IMR-90 (cell line): ENCODE measurements around the gene NPIPA5. TPM values are rescaled to one million over a fixed set of nuclear protein-coding genes. Genes with fewer than 3 reads are reported as not detected.
"Not testable (repeated sequence)": the region's sequence is repeated elsewhere in the genome, so short reads cannot be mapped to it uniquely, and the experiment has no call there.

ENCODE experiments used
- ATAC-seq: fragments of 200-7000 bp; cut with Tn5 transposase; 2 replicates; pipeline ENCODE4 v1.9.1; 2020; ENCODE audit warnings: low read depth, mild to moderate bottlenecking, moderate library complexity
- BruUV-seq: library from RNA; stranded (reverse); fragments of 400-500 nt; replicated peaks from 2 replicates; lab custom pipeline; 2021; lab: Mats Ljungman, UMichigan
- CTCF ChIA-PET: fragments of 300-600 bp; formaldehyde crosslinking; extraction: SDS; loops from one replicate; lab custom pipeline; 2021; ENCODE audit warnings: antibody characterized with exemption; lab: Yijun Ruan, JAX
- POLR2A ChIA-PET: fragments of 300-600 bp; sonication (Branson Sonifier 250); formaldehyde crosslinking; loops from one replicate; lab custom pipeline; 2022; ENCODE audit warnings: antibody characterized with exemption; ENCODE audit not compliant: unreplicated experiment; lab: Charles Lee
- DNase-seq: peaks from one replicate; pipeline ENCODE4 v3.0.0; 2013
- H2AFZ ChIP-seq: replicated peaks from 2 replicates; pipeline ENCODE3; 2013; ENCODE audit warnings: low read length, mild to moderate bottlenecking; ENCODE audit not compliant: poor library complexity
- H2AK5ac ChIP-seq: 2 replicates; pipeline ENCODE4 v1.6.1; 2013; ENCODE audit warnings: low read depth, low read length, inconsistent platforms
- H2AK9ac ChIP-seq: replicated peaks from 2 replicates; pipeline ENCODE3; 2013; ENCODE audit warnings: mild to moderate bottlenecking, low read depth, low read length, moderate library complexity; ENCODE audit not compliant: poor library complexity
- H2BK120ac ChIP-seq: 2 replicates; pipeline ENCODE4 v1.6.1; 2013; ENCODE audit warnings: low read depth, low read length, inconsistent platforms
- H2BK15ac ChIP-seq: 3 replicates; pipeline ENCODE4 v1.6.1; 2013; ENCODE audit warnings: low read depth, low read length, inconsistent platforms
- H2BK20ac ChIP-seq: 2 replicates; pipeline ENCODE4 v1.6.1; 2013; ENCODE audit warnings: low read depth, mild to moderate bottlenecking, inconsistent platforms, low read length, moderate library complexity
- H2BK5ac ChIP-seq: 2 replicates; pipeline ENCODE4 v1.6.1; 2013; ENCODE audit warnings: mild to moderate bottlenecking, low read depth, low read length, inconsistent platforms; ENCODE audit not compliant: poor library complexity, severe bottlenecking
- H3K14ac ChIP-seq: replicated peaks from 2 replicates; pipeline ENCODE4 v1.6.1; 2013; ENCODE audit warnings: low read depth, low read length, inconsistent platforms
- H3K18ac ChIP-seq: 2 replicates; pipeline ENCODE4 v1.6.1; 2013; ENCODE audit warnings: low read depth, low read length, control low read depth
- H3K23ac ChIP-seq: 2 replicates; pipeline ENCODE4 v1.6.1; 2013; ENCODE audit warnings: low read depth, low read length, inconsistent platforms
- H3K27ac ChIP-seq: 2 replicates; pipeline ENCODE4 v1.5.1; 2013; ENCODE audit warnings: mild to moderate bottlenecking, control low read depth, low read length; ENCODE audit not compliant: insufficient read depth
- H3K27me3 ChIP-seq: 2 replicates; pipeline ENCODE4 v1.6.1; 2013; ENCODE audit warnings: low read length; ENCODE audit not compliant: control insufficient read depth, insufficient read depth
- H3K36me3 ChIP-seq: 2 replicates; pipeline ENCODE4 v1.6.1; 2013; ENCODE audit warnings: low read length, mixed read lengths; ENCODE audit not compliant: control insufficient read depth, insufficient read depth
- H3K4ac ChIP-seq: 2 replicates; pipeline ENCODE4 v1.6.1; 2013; ENCODE audit warnings: low read depth, low read length, inconsistent platforms
- H3K4me1 ChIP-seq: 2 replicates; pipeline ENCODE4 v1.6.1; 2013; ENCODE audit warnings: low read length, mixed read lengths; ENCODE audit not compliant: control insufficient read depth, insufficient read depth
- H3K4me2 ChIP-seq: 2 replicates; pipeline ENCODE4 v1.6.1; 2013; ENCODE audit warnings: low read depth, mild to moderate bottlenecking, control low read depth, low read length, moderate library complexity
- H3K4me3 ChIP-seq: 2 replicates; pipeline ENCODE4 v1.5.1; 2013; ENCODE audit warnings: low read depth, mild to moderate bottlenecking, control low read depth, low read length, moderate library complexity; ENCODE audit not compliant: insufficient read depth
- H3K56ac ChIP-seq: 2 replicates; pipeline ENCODE4 v1.6.1; 2013; ENCODE audit warnings: low read length, inconsistent platforms; ENCODE audit not compliant: insufficient read depth; ENCODE audit errors: extremely low read depth
- H3K79me1 ChIP-seq, 2 experiments: 2 replicates each; pipeline ENCODE4 v1.6.1; 2013; ENCODE audit warnings: low read length in 2 of 2, inconsistent platforms in 1 of 2, low read depth in 1 of 2
- H3K9ac ChIP-seq: 2 replicates; pipeline ENCODE4 v1.6.1; 2013; ENCODE audit warnings: low read depth, low read length, control low read depth
- H3K9me1 ChIP-seq: 2 replicates; pipeline ENCODE4 v1.6.1; 2013; ENCODE audit warnings: low read length, inconsistent platforms; ENCODE audit not compliant: insufficient read depth
- H3K9me3 ChIP-seq: 2 replicates; pipeline ENCODE4 v1.6.1; 2013; ENCODE audit warnings: low read length; ENCODE audit not compliant: control insufficient read depth, insufficient read depth
- H4K20me1 ChIP-seq: 2 replicates; pipeline ENCODE4 v1.6.1; 2013; ENCODE audit warnings: low read length, inconsistent platforms; ENCODE audit not compliant: insufficient read depth
- H4K5ac ChIP-seq: 2 replicates; pipeline ENCODE4 v1.6.1; 2013; ENCODE audit warnings: mild to moderate bottlenecking, low read depth, low read length, control low read depth
- H4K8ac ChIP-seq, 2 experiments: 2 replicates each; pipeline ENCODE4 v1.6.1; 2013; ENCODE audit warnings: low read depth in 2 of 2, low read length in 2 of 2, control low read depth in 1 of 2, inconsistent platforms in 1 of 2
- H4K91ac ChIP-seq: 2 replicates; pipeline ENCODE4 v1.6.1; 2013; ENCODE audit warnings: low read depth, low read length, inconsistent platforms; ENCODE audit not compliant: insufficient read depth
- WGBS, 2 experiments: methylation state at CpG; one replicate each; pipeline versions ENCODE4 v1.1.5 to v1.1.7; 2013; ENCODE audit warnings: missing lambda C conversion rate in 2 of 2; ENCODE audit not compliant: insufficient read length in 1 of 2; ENCODE audit errors: extremely low coverage in 2 of 2; 5-methylcytosine and 5-hydroxymethylcytosine counted together
- dilution Hi-C: fragments of 300-500 bp; cut with HindIII; formaldehyde crosslinking; loops from one replicate; pipeline ENCODE4 v1.14.3; 2018; ENCODE audit warnings: low sequenced_read_pairs; ENCODE audit not compliant: unreplicated experiment
- in situ Hi-C: fragments of 300-500 bp; cut with MboI; formaldehyde crosslinking; loops from 3 replicates; pipeline ENCODE4 v1.14.3; 2019; ENCODE audit warnings: low sequenced_read_pairs, inconsistent platforms, mixed read lengths
- intact Hi-C: fragments of 100-400 bp; cut with micrococcal nuclease; formaldehyde crosslinking; loops from 2 replicates; pipeline ENCODE4 v1.10.0; 2022
- polyA plus RNA-seq, 3 experiments: library from polyadenylated mRNA; depleted of rRNA; stranded (reverse); fragments of >200 nt; gene quantifications; 2 replicates each; pipeline ENCODE4 v1.2.3, GENCODE V29; 2012; ENCODE audit warnings: low replicate concordance in 1 of 3
- total RNA-seq: library from RNA; depleted of rRNA; stranded (reverse); fragments of >200 nt; gene quantifications from 2 replicates; pipeline ENCODE4 v1.2.3, GENCODE V29; 2012

Gene NPIPA5
- total and polyA plus RNA-seq, 2 of the 4 experiments (the other 2 are of a cell fraction): 1.3 TPM; not detected in 1

DNA sequence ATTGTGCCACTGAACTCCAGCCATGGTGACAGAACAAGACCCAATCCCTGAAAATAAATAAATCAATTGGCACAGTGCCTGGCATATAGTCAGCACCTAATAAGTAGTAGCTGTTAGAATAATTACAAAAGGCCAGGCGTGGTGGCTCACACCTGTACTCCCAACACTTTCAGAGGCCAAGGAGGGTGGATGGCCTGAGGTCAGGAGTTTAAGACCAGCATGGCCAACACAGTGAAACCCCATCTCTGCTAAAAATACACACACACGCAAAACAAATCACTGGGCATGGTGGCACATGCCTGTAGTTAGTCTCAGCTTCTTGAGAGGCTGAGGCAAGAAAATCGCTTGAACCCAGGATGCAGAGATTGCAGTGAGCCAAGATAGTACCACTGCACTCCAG is 25.2 kb downstream of the NPIPA5 start:
- H2BK5ac ChIP-seq, H2AFZ ChIP-seq, H3K18ac ChIP-seq, H3K36me3 ChIP-seq, H2BK120ac ChIP-seq, H4K5ac ChIP-seq, intact Hi-C loops, BruUV-seq, H2BK15ac ChIP-seq, CTCF ChIA-PET, H2AK5ac ChIP-seq, DNase-seq, H2BK20ac ChIP-seq, in situ Hi-C loops, H2AK9ac ChIP-seq, POLR2A ChIA-PET, dilution Hi-C loops, H3K4me1 ChIP-seq, H3K27ac ChIP-seq, H3K14ac ChIP-seq, H3K4me3 ChIP-seq, H4K8ac ChIP-seq, H3K56ac ChIP-seq, H3K27me3 ChIP-seq, H3K23ac ChIP-seq, H4K20me1 ChIP-seq, H3K79me1 ChIP-seq, H4K91ac ChIP-seq, H3K9me3 ChIP-seq, H3K4me2 ChIP-seq, H3K9me1 ChIP-seq, H3K4ac ChIP-seq, H3K9ac ChIP-seq, ATAC-seq: not testable (repeated sequence)
- no CpG with 5 or more reads among the region's 3 CpGs for WGBS, 2 experiments

DNA sequence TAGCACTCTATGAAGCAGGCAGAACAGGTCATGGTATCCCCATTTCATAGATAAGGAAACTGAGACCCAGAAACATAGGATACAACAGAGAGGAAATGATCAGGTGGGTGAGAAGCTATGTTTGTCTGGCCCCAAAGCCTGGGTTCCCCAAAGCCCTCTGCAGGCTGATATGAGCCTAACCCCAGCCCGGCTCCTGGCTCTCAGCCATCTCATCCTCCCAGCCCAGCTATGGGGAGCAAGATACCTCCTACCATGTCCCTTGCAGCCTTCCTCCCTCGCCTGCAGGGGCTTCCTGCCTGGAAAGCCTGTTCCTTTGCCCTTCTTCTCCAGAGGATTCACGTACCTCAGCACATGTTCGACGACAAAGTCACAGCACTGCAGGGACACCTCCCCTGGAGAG is 26.3 kb downstream of the NPIPA5 start:
- H2BK120ac ChIP-seq, H4K20me1 ChIP-seq, H4K8ac ChIP-seq, H2AFZ ChIP-seq, H3K14ac ChIP-seq, H2BK5ac ChIP-seq, H3K4me3 ChIP-seq, H2AK9ac ChIP-seq, H3K4me1 ChIP-seq, H3K4ac ChIP-seq, BruUV-seq, H3K9me3 ChIP-seq, H2BK20ac ChIP-seq, H3K18ac ChIP-seq, H3K79me1 ChIP-seq, in situ Hi-C loops, intact Hi-C loops, H2BK15ac ChIP-seq, H3K9me1 ChIP-seq, H4K5ac ChIP-seq, H3K56ac ChIP-seq, H3K9ac ChIP-seq, POLR2A ChIA-PET, H4K91ac ChIP-seq, H3K27ac ChIP-seq, H3K4me2 ChIP-seq, H3K36me3 ChIP-seq, H2AK5ac ChIP-seq, H3K23ac ChIP-seq, CTCF ChIA-PET, H3K27me3 ChIP-seq, DNase-seq, dilution Hi-C loops: not testable (repeated sequence)
- ATAC-seq: peak; percentile 35; the same call in 1 of the 2 replicates
- no CpG with 5 or more reads among the region's 5 CpGs for WGBS, 2 experiments
